OCI-LY1 (cell line): ENCODE results near the gene SMYD3.

Experiments used
- H2AFZ ChIP-seq: fragments of 200-600 bp; sonication (generic), shearing (Covaris generic); 2 replicates; pipeline ENCODE4 v1.6.0; 2014; ENCODE audit warnings: antibody characterized with exemption, mild to moderate bottlenecking, low read length
- H3F3A ChIP-seq: fragments of 200-600 bp; sonication (generic), shearing (Covaris generic); 2 replicates; pipeline ENCODE4 v1.6.0; 2014; ENCODE audit warnings: mild to moderate bottlenecking, antibody characterized with exemption, low read length, moderate library complexity; ENCODE audit not compliant: insufficient read depth
- H3K27ac ChIP-seq: fragments of 200-600 bp; sonication (generic); 2 replicates; pipeline ENCODE4 v1.5.1; 2014; ENCODE audit warnings: low read length, mixed run types, mild to moderate bottlenecking, low read depth; ENCODE audit not compliant: poor library complexity, severe bottlenecking
- H3K27me3 ChIP-seq: fragments of 200-600 bp; sonication (generic); 2 replicates; pipeline ENCODE4 v1.6.0; 2014; ENCODE audit warnings: antibody characterized with exemption, mild to moderate bottlenecking, low read length, moderate library complexity; ENCODE audit not compliant: insufficient read depth
- H3K36me3 ChIP-seq: fragments of 200-600 bp; sonication (generic); 2 replicates; pipeline ENCODE4 v1.6.1; 2014; ENCODE audit warnings: mild to moderate bottlenecking, antibody characterized with exemption, low read length, moderate library complexity, mixed read lengths; ENCODE audit not compliant: insufficient read depth
- H3K4me1 ChIP-seq: fragments of 200-600 bp; sonication (generic); 2 replicates; pipeline ENCODE4 v1.5.1; 2014; ENCODE audit warnings: mild to moderate bottlenecking, low read length, moderate library complexity; ENCODE audit not compliant: insufficient read depth, severe bottlenecking
- H3K4me2 ChIP-seq: fragments of 200-600 bp; sonication (generic), shearing (Covaris generic); 2 replicates; pipeline ENCODE4 v1.6.1; 2014; ENCODE audit warnings: low read length
- H3K4me3 ChIP-seq: fragments of 200-600 bp; sonication (generic); 2 replicates; pipeline ENCODE4 v1.5.1; 2014; ENCODE audit warnings: low read length, low read depth, mild to moderate bottlenecking, mixed read lengths; ENCODE audit not compliant: poor library complexity, severe bottlenecking
- H3K79me2 ChIP-seq: fragments of 200-600 bp; shearing (Covaris generic); 2 replicates; pipeline ENCODE4 v1.6.1; 2016; ENCODE audit warnings: mixed run types, low read length, mixed read lengths; ENCODE audit not compliant: insufficient read depth
- H3K9ac ChIP-seq: fragments of 200-600 bp; sonication (generic), shearing (Covaris generic); 2 replicates; pipeline ENCODE4 v1.6.1; 2014; ENCODE audit warnings: mild to moderate bottlenecking, low read length, mixed read lengths
- H3K9me2 ChIP-seq: fragments of 200-600 bp; sonication (generic), shearing (Covaris generic); 2 replicates; pipeline ENCODE4 v1.6.1; 2014; ENCODE audit warnings: low read depth, mild to moderate bottlenecking, low read length, mixed read lengths
- H3K9me3 ChIP-seq: fragments of 200-600 bp; shearing (Covaris generic); 2 replicates; pipeline ENCODE4 v1.6.1; 2014; ENCODE audit warnings: low read length, mixed read lengths
- H4K20me1 ChIP-seq: fragments of 200-600 bp; sonication (generic), shearing (Covaris generic); 2 replicates; pipeline ENCODE4 v1.6.0; 2016; ENCODE audit warnings: mild to moderate bottlenecking, low read length; ENCODE audit not compliant: insufficient read depth
- EZH2 ChIP-seq: fragments of 200-600 bp; sonication (generic), shearing (Covaris generic); IDR thresholded peaks from 2 replicates; pipeline ENCODE4 v1.8.0; 2017; ENCODE audit warnings: borderline replicate concordance, mixed run types, mild to moderate bottlenecking, antibody characterized with exemption, low read length, moderate library complexity, mixed read lengths
- TF ChIP-seq, protein P1 (sequence below): fragments of 200-600 bp; sonication (generic), shearing (Covaris generic); IDR thresholded peaks from 2 replicates; pipeline ENCODE4 v1.5.1; 2017; ENCODE audit warnings: mild to moderate bottlenecking, antibody characterized with exemption, low read length, moderate library complexity, mixed read lengths

SMYD3 gene

DNA sequence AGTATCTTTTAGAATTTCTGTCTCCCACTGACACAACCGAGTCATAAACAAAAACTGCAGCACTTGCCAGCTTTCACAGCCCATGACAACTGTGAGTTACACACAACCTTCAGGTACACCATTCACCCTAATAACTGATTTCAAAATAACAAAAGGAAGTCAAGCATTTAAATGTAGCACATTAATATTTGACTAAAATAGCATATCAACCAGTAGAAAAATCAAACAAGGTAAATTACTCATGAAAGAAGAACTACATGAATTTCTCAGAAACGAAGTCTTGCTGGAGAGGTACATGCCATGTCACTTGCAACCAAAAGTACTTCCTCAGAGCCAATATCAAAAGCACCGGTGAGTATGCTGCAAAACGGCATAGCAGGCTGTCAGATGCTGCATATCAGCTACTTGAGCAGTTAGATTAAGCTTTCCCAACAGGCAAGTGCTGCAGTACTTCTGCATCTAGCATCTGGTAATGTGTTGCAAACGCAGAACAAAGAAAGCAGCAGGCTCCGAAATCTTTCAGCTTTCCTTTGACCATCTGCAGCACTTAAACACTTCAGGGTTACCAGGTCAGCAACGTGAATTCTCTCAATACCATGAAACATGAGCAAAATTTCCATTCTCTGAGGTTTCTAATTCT is 223.2 kb downstream of the SMYD3 start:
- Histone ChIP-seq H4K20me1 (no peaks in the 10 kb centered on the region), H3K4me3 (no peak overlapping the region), H3K27me3 (no peaks in the 10 kb centered on the region), H2AFZ (no peak overlapping the region), H3K9me3 (no peaks in the 10 kb centered on the region), H3K9me2 (no peaks in the 10 kb centered on the region), H3F3A (no peaks in the 10 kb centered on the region), H3K9ac (no peak overlapping the region; the same call in 1 of the 2 replicates), H3K27ac (no peak overlapping the region), H3K4me1 (peaks cover 7% of the 10 kb centered on the region), H3K36me3 (no peaks in the 10 kb centered on the region), H3K4me2 (peak overlapping the region; percentile 40; the same call in 1 of the 2 replicates), H3K79me2 (no peaks in the 10 kb centered on the region)
- TF ChIP-seq EZH2: no peak
- TF ChIP-seq, protein P1, sequence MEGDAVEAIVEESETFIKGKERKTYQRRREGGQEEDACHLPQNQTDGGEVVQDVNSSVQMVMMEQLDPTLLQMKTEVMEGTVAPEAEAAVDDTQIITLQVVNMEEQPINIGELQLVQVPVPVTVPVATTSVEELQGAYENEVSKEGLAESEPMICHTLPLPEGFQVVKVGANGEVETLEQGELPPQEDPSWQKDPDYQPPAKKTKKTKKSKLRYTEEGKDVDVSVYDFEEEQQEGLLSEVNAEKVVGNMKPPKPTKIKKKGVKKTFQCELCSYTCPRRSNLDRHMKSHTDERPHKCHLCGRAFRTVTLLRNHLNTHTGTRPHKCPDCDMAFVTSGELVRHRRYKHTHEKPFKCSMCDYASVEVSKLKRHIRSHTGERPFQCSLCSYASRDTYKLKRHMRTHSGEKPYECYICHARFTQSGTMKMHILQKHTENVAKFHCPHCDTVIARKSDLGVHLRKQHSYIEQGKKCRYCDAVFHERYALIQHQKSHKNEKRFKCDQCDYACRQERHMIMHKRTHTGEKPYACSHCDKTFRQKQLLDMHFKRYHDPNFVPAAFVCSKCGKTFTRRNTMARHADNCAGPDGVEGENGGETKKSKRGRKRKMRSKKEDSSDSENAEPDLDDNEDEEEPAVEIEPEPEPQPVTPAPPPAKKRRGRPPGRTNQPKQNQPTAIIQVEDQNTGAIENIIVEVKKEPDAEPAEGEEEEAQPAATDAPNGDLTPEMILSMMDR: no peak

DNA sequence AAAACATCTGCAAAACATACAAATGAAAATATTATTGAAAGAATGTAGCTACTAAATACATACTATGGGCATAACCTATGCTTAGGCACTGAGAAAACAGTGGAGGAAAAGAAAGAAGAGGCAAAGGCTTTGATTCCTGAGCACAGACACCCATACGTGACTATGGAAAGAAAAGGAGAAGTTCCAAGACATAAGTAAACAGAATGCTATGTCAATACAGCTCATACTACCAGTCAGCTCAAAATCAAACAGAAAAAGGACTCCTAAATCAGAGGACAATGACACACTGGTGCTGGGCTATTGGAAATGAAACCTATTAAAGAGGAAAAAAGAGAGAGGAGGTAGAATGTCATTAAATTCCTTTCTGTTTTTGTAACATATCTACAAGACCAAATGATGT is 225.4 kb downstream of the SMYD3 start:
- Histone ChIP-seq H3K36me3 (no peaks in the 10 kb centered on the region), H3K79me2 (no peaks in the 10 kb centered on the region), H3K4me1 (peaks cover 7% of the 10 kb centered on the region), H3K9me2 (no peaks in the 10 kb centered on the region), H3K4me2 (no peak overlapping the region), H3K27me3 (no peaks in the 10 kb centered on the region), H3K4me3 (no peak overlapping the region), H3K27ac (no peak overlapping the region), H3K9me3 (no peaks in the 10 kb centered on the region), H2AFZ (no peak overlapping the region), H4K20me1 (no peaks in the 10 kb centered on the region), H3K9ac (no peak overlapping the region), H3F3A (no peaks in the 10 kb centered on the region)
- TF ChIP-seq, protein P1: no peak
- TF ChIP-seq EZH2: no peak

DNA sequence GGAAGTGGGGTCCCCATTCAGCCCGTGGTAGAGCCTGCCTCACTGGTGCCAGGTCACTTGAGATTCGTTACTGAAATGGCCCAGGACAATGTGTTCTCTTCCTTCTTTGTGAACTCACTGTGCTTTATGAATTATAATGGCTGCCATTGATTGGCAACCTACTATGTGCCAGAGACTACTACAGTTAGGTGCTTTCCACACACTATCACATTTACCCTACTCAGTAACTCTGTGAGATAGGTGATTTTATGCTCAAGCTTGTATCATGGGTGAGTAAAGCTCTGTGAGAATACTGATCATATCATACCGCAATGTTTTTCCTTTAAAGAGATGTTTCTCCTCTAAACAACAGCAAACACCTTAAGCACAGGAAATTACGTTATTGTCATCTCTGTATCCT is 225.9 kb downstream of the SMYD3 start:
- Histone ChIP-seq H3K9me2 (no peaks in the 10 kb centered on the region), H2AFZ (no peak overlapping the region), H3K79me2 (no peaks in the 10 kb centered on the region), H3K27me3 (no peaks in the 10 kb centered on the region), H3K9me3 (no peaks in the 10 kb centered on the region), H3K9ac (no peak overlapping the region), H3K4me3 (no peak overlapping the region), H3K4me2 (no peak overlapping the region), H3K27ac (no peak overlapping the region), H3K4me1 (peaks cover 7% of the 10 kb centered on the region), H3F3A (no peaks in the 10 kb centered on the region), H3K36me3 (no peaks in the 10 kb centered on the region), H4K20me1 (no peaks in the 10 kb centered on the region)
- TF ChIP-seq, protein P1: no peak
- no peak for TF ChIP-seq EZH2
